Omental fat pad (tissue), 4 donors: ENCODE measurements around the gene FSD1. TPM values are rescaled to one million over a fixed set of nuclear protein-coding genes. Genes with fewer than 3 reads are reported as not detected.

Experiments
- ATAC-seq: fragments of 150-250 bp; one replicate; pipeline ENCODE4 v1.9.1; 2016; ENCODE audit warnings: mild to moderate bottlenecking, moderate library complexity; ENCODE audit not compliant: low FRiP score
- DNase-seq: peaks from one replicate; pipeline ENCODE4 v3.0.0-alpha.2; 2019; ENCODE audit warnings: low spot score
- total RNA-seq, 4 donors: library from RNA; depleted of rRNA; stranded (reverse); fragments of >200 nt; gene quantifications; one replicate each; pipeline ENCODE4 v1.1.0, GENCODE V29; 2016
- TF ChIP-seq, protein P1 (sequence below), 3 donors: fragments of 450-650 bp; IDR thresholded peaks; one replicate each; pipeline ENCODE4 v1.5.1; 2016 to 2017; ENCODE audit warnings: antibody characterized with exemption in 3 of 3, mild to moderate bottlenecking in 3 of 3, moderate library complexity in 2 of 3

Gene FSD1
- total RNA-seq, 4 donors from 2014 or later, result not detected

DNA sequence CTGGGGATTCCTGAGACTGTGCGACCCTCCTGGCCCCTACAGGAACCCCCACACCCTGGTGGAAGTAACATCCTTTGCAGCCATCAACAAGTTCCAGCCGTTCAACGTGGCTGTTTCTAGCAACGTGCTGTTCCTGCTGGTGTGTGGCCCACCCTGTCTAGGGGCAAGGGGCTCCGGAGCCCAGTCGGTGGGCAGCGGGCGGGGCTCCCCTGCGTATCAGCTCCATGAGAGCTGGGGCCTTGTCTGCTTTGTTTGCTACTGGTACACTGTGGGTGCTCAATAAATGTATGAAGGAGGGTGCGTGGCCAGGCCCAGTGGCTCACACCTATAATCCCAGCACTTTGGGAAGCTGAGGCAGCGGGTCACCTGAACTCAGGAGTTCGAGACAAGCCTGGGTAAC, 49.9 kb downstream of the FSD1 start:
- TF ChIP-seq, protein P1, sequence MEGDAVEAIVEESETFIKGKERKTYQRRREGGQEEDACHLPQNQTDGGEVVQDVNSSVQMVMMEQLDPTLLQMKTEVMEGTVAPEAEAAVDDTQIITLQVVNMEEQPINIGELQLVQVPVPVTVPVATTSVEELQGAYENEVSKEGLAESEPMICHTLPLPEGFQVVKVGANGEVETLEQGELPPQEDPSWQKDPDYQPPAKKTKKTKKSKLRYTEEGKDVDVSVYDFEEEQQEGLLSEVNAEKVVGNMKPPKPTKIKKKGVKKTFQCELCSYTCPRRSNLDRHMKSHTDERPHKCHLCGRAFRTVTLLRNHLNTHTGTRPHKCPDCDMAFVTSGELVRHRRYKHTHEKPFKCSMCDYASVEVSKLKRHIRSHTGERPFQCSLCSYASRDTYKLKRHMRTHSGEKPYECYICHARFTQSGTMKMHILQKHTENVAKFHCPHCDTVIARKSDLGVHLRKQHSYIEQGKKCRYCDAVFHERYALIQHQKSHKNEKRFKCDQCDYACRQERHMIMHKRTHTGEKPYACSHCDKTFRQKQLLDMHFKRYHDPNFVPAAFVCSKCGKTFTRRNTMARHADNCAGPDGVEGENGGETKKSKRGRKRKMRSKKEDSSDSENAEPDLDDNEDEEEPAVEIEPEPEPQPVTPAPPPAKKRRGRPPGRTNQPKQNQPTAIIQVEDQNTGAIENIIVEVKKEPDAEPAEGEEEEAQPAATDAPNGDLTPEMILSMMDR (IDR thresholded peaks at IDR 0.05), result no peak

DNA sequence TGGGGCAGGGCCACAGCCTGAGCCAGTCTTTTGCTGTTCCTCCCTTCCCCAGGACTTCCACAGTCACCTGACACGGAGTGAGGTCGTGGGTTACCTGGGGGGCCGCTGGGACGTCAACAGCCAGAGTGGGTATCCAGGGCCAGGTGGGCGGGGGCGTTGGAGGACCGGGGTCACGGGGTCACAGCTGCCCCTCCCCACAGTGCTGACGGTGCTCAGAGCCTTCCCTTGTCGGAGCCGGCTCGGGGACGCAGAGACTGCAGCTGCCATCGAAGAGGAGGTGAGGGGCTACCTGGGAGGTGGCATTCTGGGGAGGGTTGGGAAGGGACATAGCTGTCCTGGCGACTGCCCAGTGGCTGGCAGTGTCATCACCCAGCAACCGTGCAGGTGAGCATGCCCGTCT, 50.5 kb downstream of the FSD1 start:
- ATAC-seq (no peak), DNase-seq (no peak)
- TF ChIP-seq, protein P1 (IDR thresholded peaks at IDR 0.05), result no peak

More for the DNA sequence above, 49.9 kb downstream of the FSD1 start:
- ATAC-seq (no peak), DNase-seq (no peak)

DNA sequence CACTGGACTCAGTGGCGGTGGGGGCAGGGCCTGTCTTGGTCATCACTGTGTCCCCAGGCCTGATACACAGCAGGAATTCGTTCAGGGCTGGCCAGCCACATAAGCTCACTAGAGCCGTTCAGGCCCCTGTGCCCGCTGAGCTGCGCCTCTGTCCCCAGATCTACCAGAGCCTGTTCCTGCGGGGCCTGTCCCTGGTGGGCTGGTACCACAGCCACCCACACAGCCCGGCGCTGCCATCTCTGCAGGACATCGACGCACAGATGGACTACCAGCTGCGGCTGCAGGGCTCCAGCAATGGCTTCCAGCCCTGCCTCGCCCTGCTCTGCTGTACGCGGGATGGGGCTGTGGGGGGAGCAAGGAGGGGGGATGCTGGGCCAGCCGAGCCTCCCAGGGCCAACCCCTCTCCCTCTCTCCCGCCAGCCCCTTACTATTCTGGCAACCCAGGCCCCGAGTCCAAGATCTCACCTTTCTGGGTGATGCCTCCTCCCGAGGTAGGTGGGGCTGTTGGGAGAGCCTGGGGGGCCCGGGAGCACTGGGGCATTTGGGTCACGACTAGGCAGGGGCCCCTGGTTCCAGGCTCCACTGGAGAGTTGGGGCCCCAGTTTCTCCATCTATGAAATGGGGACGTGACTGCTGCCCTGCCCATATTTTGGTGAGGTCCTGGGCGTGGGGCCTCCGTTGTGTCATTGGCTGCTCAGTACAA, 52.8 kb downstream of the FSD1 start:
- no peak for DNase-seq
- TF ChIP-seq, protein P1 (IDR thresholded peaks at IDR 0.05), result no peak
- no peak for ATAC-seq

DNA sequence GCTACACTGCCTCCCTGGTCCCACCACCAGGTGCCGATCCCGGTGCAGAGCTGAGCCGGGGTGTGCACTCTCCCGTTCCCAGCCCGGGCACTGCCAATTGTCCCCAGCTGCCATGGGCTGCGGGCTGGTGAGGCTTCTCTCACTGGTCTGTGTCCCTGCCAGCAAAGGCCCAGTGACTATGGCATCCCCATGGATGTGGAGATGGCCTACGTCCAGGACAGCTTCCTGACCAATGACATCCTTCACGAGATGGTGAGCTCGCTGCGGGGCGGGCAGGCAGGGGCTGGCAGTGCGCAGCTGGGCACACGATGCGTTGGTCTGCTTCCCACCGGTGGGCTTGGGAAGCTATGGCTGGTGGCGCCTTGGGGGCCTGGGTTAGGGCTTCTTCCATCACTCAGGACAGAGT, 53.5 kb downstream of the FSD1 start:
- TF ChIP-seq, protein P1 (IDR thresholded peaks at IDR 0.05), result no peak
- ATAC-seq (no peak), DNase-seq (no peak)

DNA sequence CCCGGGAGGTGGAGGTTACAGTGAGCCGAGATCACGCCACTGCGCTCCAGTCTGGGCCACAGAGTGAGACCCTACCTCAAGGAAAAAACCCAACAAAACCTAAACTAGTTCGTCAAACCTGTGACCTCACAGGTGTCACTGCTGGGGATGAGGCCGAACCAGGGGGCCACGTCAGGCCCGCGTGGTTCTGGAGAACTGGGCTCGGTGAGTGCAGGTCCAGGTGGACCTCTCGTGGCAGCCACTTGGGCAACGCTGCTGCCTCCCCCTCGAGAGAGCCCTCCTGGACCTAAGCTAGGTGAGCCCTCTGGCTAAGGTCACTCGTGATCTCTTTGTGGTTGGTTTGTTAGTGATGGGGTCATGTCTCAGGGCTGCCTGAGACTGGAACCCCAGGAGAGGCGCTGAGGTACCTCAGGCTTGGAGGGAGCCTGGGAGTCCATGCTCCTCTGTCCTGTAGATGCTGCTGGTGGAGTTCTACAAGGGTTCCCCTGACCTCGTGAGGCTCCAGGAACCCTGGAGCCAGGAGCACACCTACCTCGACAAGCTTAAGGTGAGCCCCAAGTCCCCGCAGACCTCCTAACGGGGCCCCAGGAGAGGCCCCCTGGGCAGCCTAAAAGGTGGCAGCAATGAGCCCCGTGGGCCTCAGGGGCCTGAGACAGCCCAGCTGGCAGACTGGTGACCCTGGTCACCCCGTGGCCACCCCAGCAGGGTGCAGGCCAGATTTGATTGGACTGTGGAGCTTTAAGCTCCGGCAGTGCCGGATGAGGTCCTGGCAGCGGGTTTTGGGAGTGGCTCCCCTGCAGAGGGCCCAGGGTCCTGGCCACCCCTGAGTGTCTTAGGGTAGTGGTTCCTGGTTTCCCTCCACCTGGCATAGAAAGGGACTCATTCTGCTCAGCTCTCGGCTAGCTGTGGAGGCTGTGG, 54.6 kb downstream of the FSD1 start:
- DNase-seq, result no peak
- ATAC-seq, result no peak

DNA sequence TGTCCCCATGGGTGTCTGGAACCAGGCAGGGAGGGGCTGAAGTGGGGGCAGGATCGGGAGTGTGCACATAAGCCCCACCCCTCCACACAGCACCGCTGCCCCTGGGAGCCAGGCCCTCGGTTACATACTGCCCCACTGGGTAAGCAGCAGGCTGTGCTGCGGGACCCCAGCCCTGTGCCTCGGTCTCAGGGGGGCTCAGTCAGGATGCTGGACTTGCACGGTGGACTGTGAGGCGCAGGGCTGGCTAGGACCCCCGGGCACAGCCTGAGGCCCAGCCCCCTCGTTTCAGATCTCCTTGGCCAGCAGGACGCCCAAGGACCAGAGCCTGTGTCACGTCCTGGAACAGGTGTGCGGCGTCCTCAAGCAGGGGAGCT, 55.2 kb downstream of the FSD1 start:
- no peak for ATAC-seq
- DNase-seq, result no peak
- TF ChIP-seq, protein P1 (IDR thresholded peaks at IDR 0.05), result no peak

More for the DNA sequence above, 54.6 kb downstream of the FSD1 start:
- TF ChIP-seq, protein P1 (IDR thresholded peaks at IDR 0.05), result no peak
